B cell (primary cell): ENCODE data around the gene CXXC5.

Experiments used
- CTCF ChIP-seq: fragments of 200-600 bp; IDR thresholded peaks from one replicate; pipeline ENCODE4 v1.8.0; 2022; ENCODE audit warnings: antibody characterized with exemption, mild to moderate bottlenecking
- EZH2 ChIP-seq: IDR thresholded peaks from 2 replicates; pipeline ENCODE4 v1.6.1; 2012; ENCODE audit warnings: borderline replicate concordance, low read depth, mild to moderate bottlenecking, moderate library complexity, low read length; ENCODE audit not compliant: insufficient read depth, poor library complexity, severe bottlenecking

- no peak for TF ChIP-seq CTCF
- TF ChIP-seq EZH2, result no peak
Observed at GRCh38 chr5:139688088-139688702, 40.0 kb downstream of the CXXC5 start.
